GM21423 (cell line): ENCODE results near the gene CCDC71.

ENCODE experiments used
- ATAC-seq: cut with Tn5 transposase; IDR thresholded peaks from one replicate; pipeline ENCODE4 v1.9.1; 2021; ENCODE audit warnings: mild to moderate bottlenecking, moderate library complexity; ENCODE audit not compliant: unreplicated experiment

The CCDC71 gene

DNA sequence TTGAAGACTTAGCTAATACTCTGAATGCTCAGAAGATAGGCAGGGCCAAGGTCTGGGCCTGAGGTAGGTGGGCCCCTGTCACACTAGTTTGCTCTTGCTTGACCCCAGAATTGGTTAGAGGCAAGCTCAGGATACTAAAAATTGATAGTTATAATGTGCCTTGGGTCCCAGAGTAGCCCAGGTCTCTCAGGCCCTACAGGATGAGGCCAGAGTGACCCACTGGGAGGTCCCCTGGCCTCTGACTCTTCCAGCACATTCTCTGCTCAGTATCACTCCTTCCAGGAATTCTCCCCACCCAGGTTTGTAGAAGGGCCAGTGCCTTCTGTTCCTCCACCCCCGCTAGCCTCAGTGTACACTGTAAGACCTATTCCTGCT lies 4.6 kb upstream of the CCDC71 start:
- no peak for ATAC-seq

DNA sequence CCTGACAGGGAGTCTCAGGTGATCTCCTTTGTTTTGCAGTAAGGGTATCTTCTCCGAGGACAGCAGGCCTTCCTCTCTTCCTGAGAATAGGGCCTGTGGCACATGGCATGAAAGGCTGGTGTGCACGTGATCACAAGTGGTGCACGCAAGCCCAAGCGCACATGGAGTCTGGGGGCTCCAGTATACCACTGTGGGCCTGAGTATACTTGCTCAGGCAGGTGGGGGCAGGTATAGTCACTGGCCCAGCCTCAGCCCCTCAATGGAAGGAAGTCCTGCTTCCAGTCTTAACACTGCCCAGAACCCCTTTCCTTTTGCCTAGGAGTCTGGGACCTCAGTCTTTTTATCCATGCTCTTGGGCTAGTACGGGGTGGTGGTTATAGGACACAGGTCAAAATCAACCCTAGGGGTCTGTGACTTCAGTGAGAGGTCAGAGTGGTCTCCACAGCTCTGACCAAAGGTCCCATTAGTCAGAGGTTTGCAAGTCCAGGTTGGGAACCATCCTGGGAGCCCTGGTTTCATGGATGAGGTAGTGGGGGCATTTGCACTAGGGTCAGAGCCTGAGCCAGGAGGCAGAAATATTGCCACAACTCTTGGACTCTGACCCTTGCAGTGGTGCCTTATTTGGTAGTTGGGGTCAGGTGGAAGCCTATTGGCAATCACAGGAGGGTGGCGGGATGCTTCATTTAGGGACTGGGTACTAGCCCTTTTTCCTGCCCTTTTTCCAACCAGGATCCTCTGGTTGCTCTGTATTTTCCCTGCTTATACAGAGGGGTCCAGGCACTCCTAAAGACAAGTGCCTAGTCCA lies 823 bp upstream of the CCDC71 start:
- no peak for ATAC-seq

DNA sequence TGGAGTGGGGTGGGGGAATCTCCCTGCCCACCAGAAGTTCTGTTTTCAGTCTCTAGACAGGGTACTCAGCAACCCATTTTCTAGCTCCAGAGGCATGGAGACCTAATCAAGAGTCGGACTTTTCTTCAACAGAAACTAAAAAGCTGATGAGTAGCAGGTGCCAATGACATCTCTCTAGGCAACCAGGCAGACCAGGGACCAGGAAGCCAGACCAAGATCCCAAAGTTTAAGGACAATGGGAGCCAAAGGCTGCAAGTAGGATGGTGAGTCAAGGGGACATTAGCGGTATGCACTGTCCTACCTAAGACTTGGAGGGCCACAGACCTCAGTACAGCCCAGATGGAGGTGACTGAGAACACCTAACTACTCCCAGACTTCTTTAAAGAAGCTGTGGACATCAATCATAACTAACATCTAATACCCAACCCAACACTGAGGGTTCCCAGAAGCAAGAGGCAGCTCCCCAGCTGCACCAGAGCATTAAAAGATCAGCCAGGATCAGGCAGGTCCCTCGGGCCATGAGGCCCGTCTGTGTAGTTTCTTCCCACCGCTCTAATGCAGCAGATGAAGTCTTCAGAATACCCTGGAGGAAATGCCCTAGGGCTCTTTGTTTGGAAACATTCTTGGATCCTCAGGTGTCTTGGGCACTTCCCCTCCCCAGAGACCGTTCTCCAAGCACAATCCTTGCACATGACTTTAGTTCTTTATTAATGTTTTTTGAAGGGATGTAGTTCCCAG lies 979 bp downstream of the CCDC71 start:
- ATAC-seq: no peak

DNA sequence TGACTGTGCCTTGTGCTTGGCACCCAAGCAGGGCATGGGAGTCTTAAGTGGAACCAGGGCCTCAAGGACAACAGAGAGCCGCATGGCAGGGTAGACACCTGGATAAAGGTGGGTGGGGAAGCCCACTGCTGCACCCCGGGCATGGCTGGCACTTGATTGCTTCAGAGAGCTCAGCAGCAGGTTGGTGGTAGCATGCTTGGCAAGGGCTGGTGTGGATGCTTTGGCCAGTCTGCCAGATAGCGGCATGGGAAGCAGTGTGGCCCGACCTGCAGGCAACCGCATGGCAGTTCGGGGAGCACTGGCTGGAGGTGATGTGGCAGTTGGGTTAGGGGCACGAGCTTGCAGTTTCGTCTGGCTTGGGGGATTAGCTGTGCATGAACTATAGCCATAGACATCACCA lies 2.5 kb downstream of the CCDC71 start:
- ATAC-seq: no peak

DNA sequence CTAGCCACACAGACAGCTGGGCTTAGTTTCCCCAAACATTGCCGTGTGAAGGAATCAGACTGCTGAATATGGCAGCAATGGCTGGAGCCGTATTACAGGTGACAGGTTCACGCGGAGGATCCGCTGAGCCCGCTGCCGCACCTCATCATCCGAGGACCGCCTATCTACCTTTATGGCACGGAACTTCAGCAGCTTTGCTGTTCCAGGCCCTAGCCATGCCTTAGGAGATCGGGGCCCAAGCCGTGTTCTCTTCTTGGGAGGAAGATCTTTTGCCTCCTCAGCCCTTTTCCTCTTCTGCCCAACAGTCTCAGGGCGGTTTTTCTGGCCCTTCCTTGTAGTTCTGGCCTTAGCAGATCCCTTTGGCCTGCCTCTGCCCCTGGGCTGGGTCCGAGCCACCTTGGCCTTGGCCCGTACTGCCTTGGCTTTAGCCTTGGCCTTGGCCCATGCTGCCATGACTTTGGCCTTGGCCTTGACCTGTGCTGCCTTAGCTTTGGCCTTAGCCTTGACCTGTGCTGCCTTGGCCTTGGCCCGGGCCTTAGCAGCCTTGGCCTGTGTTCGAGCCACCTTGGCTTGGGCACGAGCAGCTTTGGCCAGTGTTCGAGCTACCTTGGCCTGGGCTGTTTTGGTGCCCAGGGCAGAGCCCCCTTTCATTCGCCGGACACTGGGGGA lies 3.2 kb downstream of the CCDC71 start:
- no peak for ATAC-seq

DNA sequence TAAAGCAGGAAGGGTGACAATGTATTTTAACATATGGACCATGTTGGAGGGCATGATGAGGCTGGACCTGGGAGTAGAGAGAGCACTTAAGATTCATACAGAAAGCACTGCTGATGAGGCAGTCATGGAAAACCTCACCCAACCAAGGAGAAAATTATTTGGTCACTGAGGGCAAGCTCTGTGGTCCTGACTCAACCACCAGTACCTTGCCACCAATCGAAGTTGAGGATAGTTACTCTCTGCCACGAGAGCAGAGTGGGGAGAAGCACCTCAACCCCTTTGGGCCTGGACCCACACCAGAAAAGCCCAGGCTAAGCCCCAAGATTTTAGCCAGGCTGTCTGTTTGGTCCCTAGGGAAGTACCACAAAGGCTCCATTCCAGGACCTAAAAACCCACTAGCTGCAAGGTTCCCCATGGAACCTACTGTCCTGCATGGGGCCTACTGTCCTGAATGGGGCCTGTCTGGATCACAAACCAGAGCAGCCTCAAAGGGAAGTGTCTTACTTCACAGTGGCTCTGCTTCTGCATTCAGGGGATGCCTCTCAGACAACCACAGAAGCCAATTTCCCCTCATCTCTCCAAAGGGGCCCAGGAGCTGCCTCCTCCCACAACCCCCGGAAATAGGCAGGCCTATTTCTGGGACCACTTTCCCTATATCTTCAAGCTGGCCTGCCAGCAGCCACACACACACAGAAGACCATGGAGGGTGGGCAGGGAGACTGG lies 4.2 kb downstream of the CCDC71 start:
- ATAC-seq: no peak

DNA sequence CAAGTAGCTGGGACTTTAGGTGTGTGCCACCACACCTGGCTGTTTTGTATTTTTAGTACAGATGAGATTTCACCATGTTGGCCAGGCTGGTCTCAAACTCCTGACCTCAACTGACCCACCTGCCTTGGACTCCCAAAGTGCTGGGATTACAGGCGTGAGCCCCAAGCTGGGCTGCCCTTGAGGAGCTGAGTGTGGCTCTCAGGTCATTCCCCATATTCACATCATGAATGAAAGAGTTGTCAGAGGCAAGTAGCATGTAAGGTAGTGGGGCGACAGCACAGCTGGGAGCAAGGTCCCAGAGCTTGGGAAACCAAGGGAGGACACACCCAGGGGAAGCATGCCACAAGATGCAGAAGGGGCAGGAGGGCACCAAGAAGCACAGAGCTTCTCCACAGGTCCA lies 4.9 kb downstream of the CCDC71 start:
- ATAC-seq: no peak

DNA sequence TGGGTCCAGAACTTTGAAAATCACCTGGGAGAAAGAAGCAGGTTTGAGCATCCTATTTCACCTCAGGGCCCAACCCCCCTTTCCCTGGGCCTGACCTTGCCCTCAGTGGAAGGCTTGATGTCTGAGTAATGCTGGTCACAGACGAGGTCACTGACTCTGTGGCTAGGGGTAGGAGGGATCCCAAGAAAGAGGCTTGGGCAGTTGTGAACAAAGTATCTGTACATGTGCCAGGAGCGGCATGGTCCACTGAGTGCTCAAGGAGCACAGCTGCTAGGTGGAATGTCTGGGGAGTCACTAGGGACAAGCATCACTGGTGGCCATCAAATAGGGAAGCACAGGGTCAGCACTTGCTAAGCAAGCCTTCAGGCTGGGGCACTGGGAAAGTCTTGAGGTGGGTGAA lies 7.3 kb downstream of the CCDC71 start:
- ATAC-seq: no peak

DNA sequence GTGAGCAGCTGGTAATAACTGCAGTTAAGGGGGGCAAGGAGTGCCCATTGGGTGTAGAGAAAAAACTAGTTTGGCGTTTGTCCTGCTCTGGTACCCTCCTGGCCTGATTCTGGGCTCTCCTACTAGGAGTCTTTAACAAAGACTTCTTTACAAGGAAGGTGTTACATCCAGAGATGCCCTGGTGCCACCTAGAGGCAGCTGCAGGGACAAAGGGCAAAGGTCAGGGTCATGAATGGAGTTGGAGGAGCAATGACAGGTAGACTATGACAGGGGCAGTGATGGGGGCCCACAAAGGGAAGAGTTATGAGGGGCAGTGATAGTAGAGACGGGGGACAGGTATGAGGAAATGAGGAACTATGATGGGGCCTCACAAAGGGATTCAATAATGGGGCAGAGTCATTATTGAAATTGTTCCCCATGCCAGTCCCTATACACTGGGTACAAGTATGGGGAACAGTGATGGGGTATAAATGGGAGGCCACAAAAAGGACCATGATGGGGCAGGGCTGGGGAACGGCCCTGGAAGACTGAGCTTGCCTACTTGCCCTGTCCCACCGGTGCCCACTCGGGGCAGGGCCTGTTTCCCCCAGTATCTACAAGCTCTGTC lies 7.9 kb downstream of the CCDC71 start:
- no peak for ATAC-seq

DNA sequence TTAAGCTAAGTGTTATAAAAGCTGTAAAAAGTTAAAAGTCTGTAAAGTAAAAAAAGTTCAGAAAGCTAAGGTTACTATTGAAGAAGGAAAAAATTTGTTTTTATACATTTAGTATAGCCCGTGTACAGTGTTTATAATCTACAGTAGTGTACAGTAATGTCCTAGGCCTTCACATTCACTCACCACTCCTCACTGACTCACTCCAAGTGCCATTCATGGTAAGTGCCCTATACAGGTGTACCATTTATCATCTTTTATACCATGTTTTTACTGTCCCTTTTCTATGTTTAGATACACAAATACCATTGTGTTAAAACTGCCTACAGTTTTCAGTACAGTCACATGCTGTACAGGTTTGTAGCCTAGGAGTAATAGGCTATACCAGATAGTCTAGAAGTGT lies 8.8 kb downstream of the CCDC71 start:
- ATAC-seq: no peak

DNA sequence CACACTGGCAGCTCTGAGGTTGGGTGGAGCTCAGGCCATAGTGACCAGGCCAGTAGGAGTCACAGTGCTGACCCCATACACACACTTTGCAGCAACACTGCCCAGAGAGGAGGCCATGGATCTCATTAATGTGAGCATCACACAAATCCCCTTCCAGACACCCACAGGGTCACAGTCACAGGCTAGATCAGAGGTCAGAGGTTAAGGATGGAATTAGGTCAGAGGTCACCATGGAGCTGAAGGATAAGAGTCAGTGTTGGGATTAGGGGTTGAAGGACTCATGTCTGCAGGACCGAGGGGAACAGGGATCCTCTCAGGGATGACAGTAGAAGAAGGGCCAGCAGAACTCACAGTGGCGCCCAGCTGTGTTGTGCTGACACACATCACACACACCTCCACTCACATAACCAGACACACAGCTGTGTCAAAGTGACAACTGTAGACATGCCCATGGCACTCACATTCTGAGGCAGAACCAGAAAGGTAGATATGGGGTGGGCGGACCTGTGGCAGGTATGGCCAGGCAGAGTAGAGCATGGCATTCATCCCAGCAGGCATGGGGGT lies 12.7 kb downstream of the CCDC71 start:
- no peak for ATAC-seq

DNA sequence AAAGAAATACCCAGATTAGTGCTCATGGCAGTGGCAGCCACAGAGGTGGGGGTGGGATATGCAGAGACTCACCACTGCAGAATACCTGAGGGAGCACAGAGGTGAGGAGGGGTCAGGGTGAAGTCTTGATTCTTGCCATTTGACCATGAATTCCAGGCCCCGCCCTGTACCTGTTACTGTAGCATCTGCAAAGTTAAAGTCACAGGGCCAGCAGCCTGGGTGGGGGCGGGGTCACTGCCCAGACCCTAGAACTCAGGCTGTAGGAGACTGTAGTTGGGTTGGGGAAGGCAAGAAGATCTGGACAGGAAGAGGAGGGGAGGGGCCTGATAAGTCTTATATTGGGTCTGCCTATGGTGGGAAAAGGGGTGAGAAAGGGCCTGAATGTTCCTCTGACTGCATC lies 14.5 kb downstream of the CCDC71 start:
- no peak for ATAC-seq

DNA sequence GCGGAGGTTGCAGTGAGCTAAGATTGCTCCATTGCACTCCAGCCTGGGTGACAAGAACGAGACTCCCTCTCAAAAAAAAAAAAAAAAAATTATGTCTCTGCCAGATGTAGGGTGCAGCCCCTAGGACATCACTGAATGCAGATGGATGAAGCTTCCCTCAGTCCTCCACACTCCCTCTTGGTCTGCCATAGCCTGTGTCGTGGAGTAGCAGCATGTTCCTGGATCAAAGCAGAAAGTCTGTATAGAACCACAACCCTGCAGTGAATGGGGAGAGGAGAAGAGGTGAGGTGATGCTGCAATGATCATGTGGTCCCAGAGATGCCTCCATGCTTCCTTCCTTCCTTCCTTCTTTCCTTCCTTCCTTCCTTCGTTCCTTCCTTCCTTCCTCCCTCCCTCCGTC lies 18.0 kb downstream of the CCDC71 start:
- ATAC-seq: no peak

DNA sequence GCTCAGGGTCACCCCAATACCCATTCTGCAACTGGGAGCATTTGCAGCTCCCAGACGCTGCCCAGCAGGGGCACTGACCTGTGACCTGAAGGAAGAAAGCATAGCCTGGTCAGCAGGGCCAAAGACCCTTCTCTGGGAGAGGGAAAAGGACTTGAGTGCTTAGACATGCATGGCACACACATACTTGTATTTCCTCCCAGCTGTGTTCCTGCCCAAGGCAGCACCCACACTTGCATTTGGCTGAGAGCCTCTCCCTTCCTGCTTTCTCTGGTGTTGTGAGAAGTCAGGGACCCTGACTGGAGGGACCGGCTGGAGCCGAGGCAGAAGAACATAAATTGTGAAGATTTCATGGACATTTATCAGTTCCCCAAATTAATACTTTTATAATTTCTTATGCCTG lies 26.1 kb downstream of the CCDC71 start:
- ATAC-seq: no peak

DNA sequence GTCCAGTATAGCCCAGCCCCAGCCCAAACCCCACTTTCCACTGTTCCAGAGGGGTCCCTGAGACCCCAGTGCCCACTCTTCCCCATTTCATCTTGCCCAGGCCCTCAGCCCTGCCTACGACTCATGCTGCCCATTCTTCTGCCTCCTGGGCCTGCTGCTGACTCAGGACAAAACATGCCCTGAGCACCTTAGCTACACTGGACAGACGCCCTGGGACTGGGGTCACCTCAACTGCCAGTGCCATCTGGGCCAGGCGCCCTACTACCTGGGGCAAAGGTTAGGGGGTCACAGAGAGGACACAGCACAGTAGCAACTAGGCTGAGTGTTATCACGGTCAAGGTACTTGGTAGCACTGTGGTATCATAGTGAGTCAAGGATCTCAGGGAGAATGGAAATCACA lies 30.6 kb downstream of the CCDC71 start:
- no peak for ATAC-seq

DNA sequence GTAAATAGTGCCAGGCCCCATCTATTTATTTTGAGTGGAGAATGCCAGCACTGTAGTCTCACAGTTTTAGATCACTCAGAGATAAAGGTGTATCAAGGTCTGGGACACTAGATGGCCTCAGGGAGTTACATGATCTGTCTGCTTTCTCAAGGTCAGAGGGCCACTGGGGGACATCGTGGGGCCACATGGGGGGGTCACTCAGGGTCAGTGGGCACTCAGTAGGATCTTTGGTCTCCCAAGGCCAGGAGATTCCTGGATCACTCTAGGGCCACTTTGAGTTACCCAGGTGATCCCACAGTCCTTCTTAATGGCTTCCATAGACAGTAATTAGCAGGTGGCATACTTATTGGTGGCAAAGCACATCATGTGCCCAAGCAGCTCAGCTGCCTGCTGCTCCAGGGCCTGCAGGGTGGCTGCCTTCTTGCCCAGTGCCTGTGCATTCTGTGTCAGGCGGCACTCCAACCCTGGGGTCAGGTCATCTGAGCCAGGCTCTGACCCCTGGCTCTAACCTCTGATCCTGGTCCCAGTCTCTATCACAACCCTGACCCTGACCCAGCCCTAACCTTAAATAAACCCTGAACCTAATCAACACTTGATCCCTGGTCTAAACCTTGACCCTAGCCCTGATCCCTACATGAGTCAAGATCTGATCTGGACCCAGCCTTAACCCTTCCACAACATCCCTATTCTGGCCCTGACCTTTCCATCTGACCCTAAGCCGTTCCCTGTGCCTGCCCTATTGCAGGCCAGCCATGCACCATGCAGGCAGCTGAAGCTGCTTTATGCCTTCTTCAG lies 31.5 kb downstream of the CCDC71 start:
- no peak for ATAC-seq

DNA sequence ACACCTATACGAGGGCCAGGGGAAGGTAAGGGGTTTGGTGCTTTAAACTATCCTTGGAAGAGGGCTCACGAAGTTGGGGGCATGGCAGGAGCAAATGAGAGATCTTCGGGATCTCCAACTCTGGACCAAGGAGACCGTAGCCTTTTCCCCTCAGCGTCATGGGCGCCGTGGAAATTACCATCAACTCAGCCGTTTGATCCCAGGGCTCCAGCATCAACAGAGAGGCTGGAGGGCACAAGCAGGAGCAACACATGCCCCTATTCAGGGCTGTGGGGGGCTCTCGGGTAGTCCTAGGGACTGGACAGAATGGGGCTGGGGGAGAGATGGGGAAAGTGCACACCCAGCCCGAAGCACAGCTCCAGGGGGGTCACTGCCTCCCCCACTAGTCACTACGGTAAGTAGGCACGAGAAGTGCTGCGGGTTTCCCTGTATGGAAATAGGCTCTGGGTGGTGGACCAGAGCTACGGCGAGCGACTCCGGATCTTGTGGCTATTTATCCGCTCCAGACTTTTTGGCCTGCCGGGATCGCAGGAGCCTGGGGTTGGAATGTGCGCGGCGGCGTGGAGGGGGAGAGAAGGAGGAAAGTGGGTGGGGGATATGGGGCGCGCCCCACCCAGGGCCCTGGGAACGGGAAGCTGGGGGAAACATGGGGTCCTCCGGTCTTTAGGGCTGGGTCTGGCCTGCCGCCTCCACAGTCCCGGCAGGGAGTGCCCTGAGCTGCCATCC lies 32.7 kb downstream of the CCDC71 start:
- ATAC-seq: no peak

DNA sequence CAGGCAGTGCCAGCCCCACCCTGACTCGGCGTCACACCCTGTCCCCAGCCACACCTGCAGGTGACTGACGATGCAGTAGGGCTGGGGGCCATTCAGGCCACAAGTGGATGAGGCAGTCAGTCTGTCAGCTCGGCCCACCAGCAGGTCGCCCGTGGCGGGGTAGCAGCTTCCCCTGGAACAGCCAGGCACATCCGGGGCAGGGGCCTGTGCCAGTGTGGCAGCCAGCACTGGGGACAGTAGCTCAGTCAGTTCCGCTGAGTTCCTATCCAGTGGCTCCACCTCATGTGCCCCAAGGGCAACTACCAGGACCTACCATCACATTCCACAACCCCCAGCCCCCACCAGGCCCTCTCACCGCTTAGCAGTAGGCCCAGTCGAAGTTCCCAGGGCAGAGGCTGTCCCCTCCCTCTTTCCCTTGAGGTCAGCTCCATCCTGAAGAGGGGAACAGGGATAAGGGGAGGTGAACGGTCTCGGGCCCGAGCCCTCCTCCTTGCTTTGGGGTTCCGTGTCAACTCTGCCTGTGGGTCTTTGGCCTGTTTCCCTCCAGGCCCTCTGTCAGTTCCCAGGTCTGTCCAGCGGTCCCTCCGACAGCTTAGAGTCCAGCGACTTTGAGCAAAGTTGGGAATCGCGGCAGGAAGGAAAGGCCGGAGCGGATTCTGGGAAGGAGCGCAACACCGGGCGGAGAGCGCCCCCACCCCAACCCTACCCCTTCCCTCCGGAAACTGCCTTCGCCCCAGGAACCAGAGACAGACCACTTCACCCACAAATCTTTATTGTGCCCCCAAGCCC lies 33.5 kb downstream of the CCDC71 start, which contains the start of gene LAMB2:
Gene LAMB2, minus strand, starts transcription at position 614 of the 789 bp plus-strand sequence. Its CDS starts 183 bp downstream, at position 431.
- no peak for ATAC-seq
